Measurements from ENCODE around the gene ABCD1. TPM values are rescaled to one million over a fixed set of nuclear protein-coding genes. Genes with fewer than 3 reads are reported as not detected.

Gene ABCD1
- total and polyA plus RNA-seq, 9 of the 15 experiments (the other 6 are each of a cell fraction or from before 2014, with no cell fraction given), result 0.07 to 6.9 (median 2.2) TPM

GRCh38 chrX:153792368-153792767 lies 67.7 kb downstream of the ABCD1 start:
- Histone ChIP-seq H3K4me1 (replicated peaks in 1 of 2; ENCODE audit: control insufficient read depth in 2 of 2, insufficient read depth in 2 of 2, low read length in 2 of 2) (peaks cover 33 to 61% of the 10 kb centered on the region in 2 experiments), H4K20me1 (replicated peaks; ENCODE audit: control insufficient read depth, insufficient read depth, low read length) (no peaks in the 10 kb centered on the region; the same call in 1 of the 2 replicates), H3K27ac (ENCODE audit: extremely low read depth, low read depth, low read length) (peak overlapping the region; percentile 96; the same call in 1 of the 3 replicates), H3K4me3 (no peak overlapping the region; the same call in 1 of the 2 replicates), H3K9me3 (replicated peaks; ENCODE audit: control insufficient read depth, insufficient read depth, low read depth, low read length) (no peaks in the 10 kb centered on the region), H2AFZ (ENCODE audit: low read depth, low read length) (no peak overlapping the region), H3K9ac (ENCODE audit: insufficient read depth in 1 of 2, low read depth in 2 of 2, low read length in 2 of 2) (peak overlapping the region in 1 of 2 experiments; percentile 100; a peak in 2 of 4 replicates), H3K4me2 (ENCODE audit: insufficient read depth, low read length) (peak overlapping the region; percentile 90), H3K79me2 (ENCODE audit: control insufficient read depth, insufficient read depth, low read length) (peaks cover 61% of the 10 kb centered on the region), H3K36me3 (ENCODE audit: control insufficient read depth, insufficient read depth, low read length) (peaks cover 65% of the 10 kb centered on the region; the same call in 2 of the 3 replicates), H3K9me1 (ENCODE audit: control insufficient read depth, insufficient read depth, low read length) (peaks cover 3% of the 10 kb centered on the region), H3K27me3 (ENCODE audit: control insufficient read depth in 2 of 2, insufficient read depth in 2 of 2, low read length in 2 of 2) (no peaks in the 10 kb centered on the region)
- no peak for ATAC-seq
- no peak for FAIRE-seq
- POLR2A ChIA-PET, result interaction anchor here (0.6 to 0.8 kb wide), 2 partner anchors 12 to 849 kb away, joined by 3 to 4 read pairs; no protein-coding TSS in a partner anchor
- BruUV-seq (replicated peaks), result no TSS peak
- WGBS (ENCODE audit: insufficient coverage, low coverage, missing lambda C conversion rate), result 93% methylated on average over 3 of the region's 6 CpGs
- in situ Hi-C loops (cut with MboI) (no loop called here), intact Hi-C loops (cut with micrococcal nuclease) (no loop called here)
- CTCF ChIA-PET (ENCODE audit: low intra/inter-chr PET ratio), result no interaction called here
- DNase-seq (ENCODE audit: extremely low read depth in 1 of 4, low spot score in 3 of 4), result no peak
- TF ChIP-seq FOXA3 (CRISPR knock-in tag; conservative IDR thresholded peaks at IDR 0.05 in 1 of 2, IDR thresholded peaks at IDR 0.05 in 1 of 2), result no peak
- no peak for TF ChIP-seq BRD4 (IDR thresholded peaks at IDR 0.05)
- TF ChIP-seq SMAD2 (IDR thresholded peaks at IDR 0.05; ENCODE audit: low read depth, low read length), result no peak
- no peak for TF ChIP-seq ZNF717 (CRISPR knock-in tag; IDR thresholded peaks at IDR 0.05)
- TF ChIP-seq NR2C1 (IDR thresholded peaks at IDR 0.05), result no peak
- TF ChIP-seq NR2C1 (tag; IDR thresholded peaks at IDR 0.05), result no peak
- no peak for TF ChIP-seq CREB3L1 (IDR thresholded peaks at IDR 0.05; ENCODE audit: borderline replicate concordance, low read depth)
- no peak for TF ChIP-seq THRAP3 (IDR thresholded peaks at IDR 0.05; ENCODE audit: borderline replicate concordance)
- TF ChIP-seq, protein P1, sequence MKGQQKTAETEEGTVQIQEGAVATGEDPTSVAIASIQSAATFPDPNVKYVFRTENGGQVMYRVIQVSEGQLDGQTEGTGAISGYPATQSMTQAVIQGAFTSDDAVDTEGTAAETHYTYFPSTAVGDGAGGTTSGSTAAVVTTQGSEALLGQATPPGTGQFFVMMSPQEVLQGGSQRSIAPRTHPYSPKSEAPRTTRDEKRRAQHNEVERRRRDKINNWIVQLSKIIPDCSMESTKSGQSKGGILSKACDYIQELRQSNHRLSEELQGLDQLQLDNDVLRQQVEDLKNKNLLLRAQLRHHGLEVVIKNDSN (CRISPR knock-in tag; IDR thresholded peaks at IDR 0.05), result no peak
- TF ChIP-seq, protein P2, sequence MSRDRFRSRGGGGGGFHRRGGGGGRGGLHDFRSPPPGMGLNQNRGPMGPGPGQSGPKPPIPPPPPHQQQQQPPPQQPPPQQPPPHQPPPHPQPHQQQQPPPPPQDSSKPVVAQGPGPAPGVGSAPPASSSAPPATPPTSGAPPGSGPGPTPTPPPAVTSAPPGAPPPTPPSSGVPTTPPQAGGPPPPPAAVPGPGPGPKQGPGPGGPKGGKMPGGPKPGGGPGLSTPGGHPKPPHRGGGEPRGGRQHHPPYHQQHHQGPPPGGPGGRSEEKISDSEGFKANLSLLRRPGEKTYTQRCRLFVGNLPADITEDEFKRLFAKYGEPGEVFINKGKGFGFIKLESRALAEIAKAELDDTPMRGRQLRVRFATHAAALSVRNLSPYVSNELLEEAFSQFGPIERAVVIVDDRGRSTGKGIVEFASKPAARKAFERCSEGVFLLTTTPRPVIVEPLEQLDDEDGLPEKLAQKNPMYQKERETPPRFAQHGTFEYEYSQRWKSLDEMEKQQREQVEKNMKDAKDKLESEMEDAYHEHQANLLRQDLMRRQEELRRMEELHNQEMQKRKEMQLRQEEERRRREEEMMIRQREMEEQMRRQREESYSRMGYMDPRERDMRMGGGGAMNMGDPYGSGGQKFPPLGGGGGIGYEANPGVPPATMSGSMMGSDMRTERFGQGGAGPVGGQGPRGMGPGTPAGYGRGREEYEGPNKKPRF (IDR thresholded peaks at IDR 0.05; ENCODE audit: low read depth, low read length), result no peak
- TF ChIP-seq ATF7 (IDR thresholded peaks at IDR 0.05), result no peak
- no peak for TF ChIP-seq ZNF561 (CRISPR knock-in tag; conservative IDR thresholded peaks at IDR 0.05)
- TF ChIP-seq, protein P3, sequence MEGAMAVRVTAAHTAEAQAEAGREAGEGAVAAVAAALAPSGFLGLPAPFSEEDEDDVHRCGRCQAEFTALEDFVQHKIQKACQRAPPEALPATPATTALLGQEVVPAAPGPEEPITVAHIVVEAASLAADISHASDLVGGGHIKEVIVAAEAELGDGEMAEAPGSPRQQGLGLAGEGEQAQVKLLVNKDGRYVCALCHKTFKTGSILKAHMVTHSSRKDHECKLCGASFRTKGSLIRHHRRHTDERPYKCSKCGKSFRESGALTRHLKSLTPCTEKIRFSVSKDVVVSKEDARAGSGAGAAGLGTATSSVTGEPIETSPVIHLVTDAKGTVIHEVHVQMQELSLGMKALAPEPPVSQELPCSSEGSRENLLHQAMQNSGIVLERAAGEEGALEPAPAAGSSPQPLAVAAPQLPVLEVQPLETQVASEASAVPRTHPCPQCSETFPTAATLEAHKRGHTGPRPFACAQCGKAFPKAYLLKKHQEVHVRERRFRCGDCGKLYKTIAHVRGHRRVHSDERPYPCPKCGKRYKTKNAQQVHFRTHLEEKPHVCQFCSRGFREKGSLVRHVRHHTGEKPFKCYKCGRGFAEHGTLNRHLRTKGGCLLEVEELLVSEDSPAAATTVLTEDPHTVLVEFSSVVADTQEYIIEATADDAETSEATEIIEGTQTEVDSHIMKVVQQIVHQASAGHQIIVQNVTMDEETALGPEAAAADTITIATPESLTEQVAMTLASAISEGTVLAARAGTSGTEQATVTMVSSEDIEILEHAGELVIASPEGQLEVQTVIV (CRISPR knock-in tag; IDR thresholded peaks at IDR 0.05; ENCODE audit: borderline replicate concordance), result no peak
- no peak for TF ChIP-seq VEZF1 (CRISPR knock-in tag; IDR thresholded peaks at IDR 0.05)
- no peak for TF ChIP-seq TBP (optimal IDR thresholded peaks at IDR 0.05; ENCODE audit: low read depth, low read length)
